ENCODE measurements around the gene CAMKMT. TPM values are rescaled to one million over a fixed set of nuclear protein-coding genes. Genes with fewer than 3 reads are reported as not detected.

CAMKMT gene
- total and polyA plus RNA-seq, 8 donors, result 8.3 to 17.5 (median 11.5) TPM

DNA sequence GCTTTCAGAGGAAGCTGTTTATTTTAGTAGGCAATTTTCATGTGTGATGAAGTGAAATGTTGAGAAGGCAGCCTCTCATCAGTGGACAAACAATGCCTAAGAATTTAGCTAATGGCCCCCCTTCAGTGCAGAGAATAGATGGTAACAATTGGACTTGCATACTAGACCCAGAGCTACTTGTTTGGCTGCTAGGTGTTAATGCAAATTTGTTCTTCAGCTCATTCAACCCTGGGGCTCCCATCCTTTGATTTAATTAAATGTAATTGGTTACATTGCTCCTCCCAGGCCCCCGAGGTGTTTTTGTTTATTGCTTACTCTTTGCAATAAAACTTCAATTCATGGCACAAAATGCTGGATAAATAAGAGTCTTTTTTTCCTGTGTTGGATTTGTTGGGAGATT lies 68.6 kb downstream of the CAMKMT start:
- Histone ChIP-seq H3K9me3 (no peaks in the 10 kb centered on the region), H3K27ac (no peak overlapping the region), H3K4me3 (no peak overlapping the region), H3K36me3 (no peaks in the 10 kb centered on the region), H3K27me3 (no peaks in the 10 kb centered on the region), H3K4me1 (no peaks in the 10 kb centered on the region)
- DNase-seq (no peak), ATAC-seq (no peak)
- intact Hi-C loops (cut with DNase I), result no loop called here
- TF ChIP-seq, protein P1, sequence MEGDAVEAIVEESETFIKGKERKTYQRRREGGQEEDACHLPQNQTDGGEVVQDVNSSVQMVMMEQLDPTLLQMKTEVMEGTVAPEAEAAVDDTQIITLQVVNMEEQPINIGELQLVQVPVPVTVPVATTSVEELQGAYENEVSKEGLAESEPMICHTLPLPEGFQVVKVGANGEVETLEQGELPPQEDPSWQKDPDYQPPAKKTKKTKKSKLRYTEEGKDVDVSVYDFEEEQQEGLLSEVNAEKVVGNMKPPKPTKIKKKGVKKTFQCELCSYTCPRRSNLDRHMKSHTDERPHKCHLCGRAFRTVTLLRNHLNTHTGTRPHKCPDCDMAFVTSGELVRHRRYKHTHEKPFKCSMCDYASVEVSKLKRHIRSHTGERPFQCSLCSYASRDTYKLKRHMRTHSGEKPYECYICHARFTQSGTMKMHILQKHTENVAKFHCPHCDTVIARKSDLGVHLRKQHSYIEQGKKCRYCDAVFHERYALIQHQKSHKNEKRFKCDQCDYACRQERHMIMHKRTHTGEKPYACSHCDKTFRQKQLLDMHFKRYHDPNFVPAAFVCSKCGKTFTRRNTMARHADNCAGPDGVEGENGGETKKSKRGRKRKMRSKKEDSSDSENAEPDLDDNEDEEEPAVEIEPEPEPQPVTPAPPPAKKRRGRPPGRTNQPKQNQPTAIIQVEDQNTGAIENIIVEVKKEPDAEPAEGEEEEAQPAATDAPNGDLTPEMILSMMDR (IDR thresholded peaks at IDR 0.05), result no peak

DNA sequence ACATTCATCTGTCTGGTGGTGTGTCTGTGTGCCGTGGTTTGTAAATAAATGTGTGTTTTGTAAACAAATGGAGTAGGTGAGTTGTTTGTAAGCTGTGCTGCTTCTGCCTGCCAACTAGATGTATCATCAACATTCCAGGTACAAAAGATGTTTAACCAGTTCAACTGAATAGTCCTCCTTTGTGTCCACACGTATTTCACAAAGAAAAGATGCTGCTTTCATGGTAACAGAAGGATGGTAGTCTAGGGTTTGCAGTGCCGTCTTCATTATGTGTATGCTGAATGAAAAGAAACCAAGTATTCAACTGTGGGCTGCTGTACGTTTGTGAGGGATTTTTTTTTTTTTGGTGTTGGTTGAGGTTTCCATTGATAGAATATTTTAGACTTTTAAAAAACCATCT lies 72.1 kb downstream of the CAMKMT start:
- no peaks in the 10 kb centered on the region for H3K27me3 ChIP-seq
- H3K4me1 ChIP-seq, result no peaks in the 10 kb centered on the region
- no peak for DNase-seq
- no peak overlapping the region for H3K4me3 ChIP-seq
- intact Hi-C loops (cut with DNase I), result no loop called here
- no peak for ATAC-seq
- H3K27ac ChIP-seq, result no peak overlapping the region
- no peaks in the 10 kb centered on the region for H3K9me3 ChIP-seq
- no peaks in the 10 kb centered on the region for H3K36me3 ChIP-seq
- TF ChIP-seq, protein P1 (IDR thresholded peaks at IDR 0.05), result no peak

DNA sequence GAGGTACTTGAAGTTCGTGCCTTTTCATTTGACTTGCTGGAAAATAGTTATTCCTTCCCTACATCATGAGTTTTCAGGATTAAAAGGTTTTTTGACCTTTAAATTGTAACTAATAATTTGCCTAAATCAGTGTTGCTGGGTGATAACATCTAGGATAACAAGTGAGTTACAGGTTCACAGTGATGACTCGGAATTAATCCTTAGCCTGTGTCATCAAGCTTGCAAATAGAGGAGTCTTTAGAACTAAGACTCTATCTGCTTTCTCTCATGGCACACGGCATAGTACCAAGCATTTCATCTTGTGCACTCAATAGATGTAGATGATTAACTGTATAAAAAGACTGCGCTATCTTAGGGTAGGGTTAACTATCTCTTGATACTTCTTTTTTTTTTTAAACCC lies 79.5 kb downstream of the CAMKMT start:
- H3K4me3 ChIP-seq, result no peak overlapping the region
- ATAC-seq (no peak), DNase-seq (no peak)
- no peaks in the 10 kb centered on the region for H3K4me1 ChIP-seq
- H3K36me3 ChIP-seq, result peaks cover 0 to 4% of the 10 kb centered on the region in 2 donors
- no peak overlapping the region for H3K27ac ChIP-seq
- H3K9me3 ChIP-seq, result peaks cover 0 to 3% of the 10 kb centered on the region in 2 donors
- TF ChIP-seq, protein P1 (IDR thresholded peaks at IDR 0.05), result no peak
- no peaks in the 10 kb centered on the region for H3K27me3 ChIP-seq
- intact Hi-C loops (cut with DNase I), result no loop called here

DNA sequence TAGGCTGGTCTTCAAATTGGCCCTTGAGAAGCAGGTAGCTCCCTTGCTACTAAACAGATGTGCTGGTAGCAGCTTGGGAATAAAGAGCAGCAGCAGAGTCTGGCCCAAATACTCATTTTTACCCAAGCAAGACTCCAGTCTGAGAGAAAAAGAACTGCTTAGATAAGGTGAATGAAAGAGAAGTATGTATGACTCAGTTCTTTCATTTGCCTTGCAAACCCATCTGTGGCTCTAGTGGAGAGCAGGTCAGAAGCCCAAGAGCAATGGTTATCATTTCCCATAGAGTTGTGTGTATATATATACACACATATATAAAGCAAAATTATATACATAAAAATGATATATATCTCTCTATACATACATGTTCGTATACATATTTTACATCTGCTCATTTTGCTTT lies 80.3 kb downstream of the CAMKMT start:
- Histone ChIP-seq H3K4me1 (no peaks in the 10 kb centered on the region), H3K9me3 (peaks cover 0 to 3% of the 10 kb centered on the region in 2 donors), H3K4me3 (no peak overlapping the region), H3K27ac (no peak overlapping the region), H3K36me3 (peaks cover 0 to 4% of the 10 kb centered on the region in 2 donors), H3K27me3 (no peaks in the 10 kb centered on the region)
- TF ChIP-seq, protein P1 (IDR thresholded peaks at IDR 0.05), result no peak
- DNase-seq, result no peak
- intact Hi-C loops (cut with DNase I), result no loop called here
- no peak for ATAC-seq

DNA sequence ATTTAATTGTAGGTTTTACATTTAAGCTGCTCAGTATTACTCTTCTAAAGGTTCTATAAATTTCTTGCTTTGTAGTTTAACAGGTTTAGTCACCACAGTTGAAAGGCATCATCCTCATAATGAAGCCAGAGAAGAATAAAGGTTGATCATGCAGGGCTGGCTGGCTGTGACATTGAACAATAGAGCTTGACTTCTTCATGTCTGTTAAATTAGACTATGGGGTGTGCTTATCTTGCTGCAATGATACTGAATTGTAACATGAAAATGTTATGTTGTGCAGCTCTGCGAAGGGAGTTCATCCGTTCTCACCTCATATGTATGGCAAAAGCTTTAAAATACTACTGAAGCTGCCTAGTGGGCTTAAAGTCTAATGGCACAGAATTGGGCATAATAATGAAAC lies 81.8 kb downstream of the CAMKMT start:
- Histone ChIP-seq H3K27ac (no peak overlapping the region), H3K9me3 (peaks cover 0 to 3% of the 10 kb centered on the region in 2 donors), H3K36me3 (peaks cover 0 to 4% of the 10 kb centered on the region in 2 donors), H3K4me3 (no peak overlapping the region), H3K4me1 (no peaks in the 10 kb centered on the region), H3K27me3 (no peaks in the 10 kb centered on the region)
- DNase-seq (no peak), ATAC-seq (no peak)
- intact Hi-C loops (cut with DNase I), result no loop called here
- TF ChIP-seq, protein P1 (IDR thresholded peaks at IDR 0.05), result no peak
